Measurements from ENCODE around the gene SYNCRIP. TPM values are rescaled to one million over a fixed set of nuclear protein-coding genes. Genes with fewer than 3 reads are reported as not detected.
"Not testable (repeated sequence)": the region's sequence is repeated elsewhere in the genome, so short reads cannot be mapped to it uniquely, and the experiment has no call there.

SYNCRIP gene
- total RNA-seq, 2 experiments from 2014 or later: 111 to 118 TPM

GRCh38 chr6:85581572-85581971 lies 61.1 kb downstream of the SYNCRIP start:
- Mint-ChIP-seq H3K4me3 (no peak overlapping the region), H3K9me3 (peaks cover 32% of the 10 kb centered on the region), H3K36me3 (ENCODE audit: low read depth) (peaks cover 48% of the 10 kb centered on the region), H3K27ac (no peak overlapping the region), H3K27me3 (no peaks in the 10 kb centered on the region), H3K4me1 (peaks cover 6% of the 10 kb centered on the region)
- ChIA-PET CTCF (interaction anchor here (1.4 kb wide), 1 partner anchor 9 kb away, joined by 3 read pairs; no protein-coding TSS in a partner anchor), POLR2A (no interaction called here)
- DNase-seq: no peak

GRCh38 chr6:85580878-85581267 lies 61.8 kb downstream of the SYNCRIP start:
- Mint-ChIP-seq H3K4me1 (peaks cover 3% of the 10 kb centered on the region), H3K36me3 (ENCODE audit: low read depth) (peaks cover 45% of the 10 kb centered on the region), H3K27me3 (no peaks in the 10 kb centered on the region), H3K4me3 (no peak overlapping the region), H3K9me3 (peaks cover 29% of the 10 kb centered on the region), H3K27ac (no peak overlapping the region)
- CTCF ChIA-PET: interaction anchor here (0.6 to 1.4 kb wide), 2 partner anchors 10 to 16 kb away, joined by 3 read pairs; no protein-coding TSS in a partner anchor
- no peak for DNase-seq
- POLR2A ChIA-PET: no interaction called here

- Mint-ChIP-seq H3K36me3 (ENCODE audit: low read depth) (peaks cover 39% of the 10 kb centered on the region), H3K9me3 (peaks cover 27% of the 10 kb centered on the region), H3K27me3 (no peaks in the 10 kb centered on the region), H3K4me3 (no peak overlapping the region), H3K27ac (no peak overlapping the region), H3K4me1 (peaks cover 2% of the 10 kb centered on the region)
- ChIA-PET CTCF (interaction anchor here (0.6 to 1.4 kb wide), 4 partner anchors 10 to 136 kb away, joined by 3 to 4 read pairs (median 3); no protein-coding TSS in a partner anchor), POLR2A (no interaction called here)
- no peak for DNase-seq
These were observed 62.4 kb downstream of the SYNCRIP start for GRCh38 chr6:85580118-85580877.

- peaks cover 23% of the 10 kb centered on the region for H3K9me3 Mint-ChIP-seq
- DNase-seq: no peak
- H3K4me3 Mint-ChIP-seq: no peak overlapping the region
- peaks cover 2% of the 10 kb centered on the region for H3K4me1 Mint-ChIP-seq
- CTCF ChIA-PET: interaction anchor here (0.6 to 0.9 kb wide), 2 partner anchors 52 to 136 kb away, joined by 3 to 4 read pairs; no protein-coding TSS in a partner anchor
- H3K27ac Mint-ChIP-seq: no peak overlapping the region
- H3K27me3 Mint-ChIP-seq: no peaks in the 10 kb centered on the region
- POLR2A ChIA-PET: no interaction called here
- H3K36me3 Mint-ChIP-seq (ENCODE audit: low read depth): peaks cover 32% of the 10 kb centered on the region
These were observed 63.1 kb downstream of the SYNCRIP start for GRCh38 chr6:85579581-85579980.

- Mint-ChIP-seq H3K27ac (no peak overlapping the region), H3K4me1 (peaks cover 2% of the 10 kb centered on the region), H3K9me3 (peaks cover 6% of the 10 kb centered on the region), H3K27me3 (no peaks in the 10 kb centered on the region), H3K4me3 (no peak overlapping the region), H3K36me3 (ENCODE audit: low read depth) (peaks cover 16% of the 10 kb centered on the region)
- CTCF ChIA-PET: no interaction called here
- DNase-seq: no peak
- POLR2A ChIA-PET: no interaction called here
These were observed 66.2 kb downstream of the SYNCRIP start for GRCh38 chr6:85576476-85576875.

- POLR2A ChIA-PET: no interaction called here
These were observed 67.6 kb downstream of the SYNCRIP start for GRCh38 chr6:85574932-85575598.

GRCh38 chr6:85569323-85569722 lies 73.4 kb downstream of the SYNCRIP start:
- ChIA-PET CTCF (interaction anchor here (0.9 kb wide), 1 partner anchor 33 kb away, joined by 3 read pairs; no protein-coding TSS in a partner anchor), POLR2A (no interaction called here)
- peaks cover 39% of the 10 kb centered on the region for H3K36me3 Mint-ChIP-seq (ENCODE audit: low read depth)
- H3K27me3 Mint-ChIP-seq: no peaks in the 10 kb centered on the region
- no peak overlapping the region for H3K4me3 Mint-ChIP-seq
- H3K4me1 Mint-ChIP-seq: peaks cover 7% of the 10 kb centered on the region
- H3K27ac Mint-ChIP-seq: no peak overlapping the region
- no peak for DNase-seq
- peaks cover under 1% of the 10 kb centered on the region for H3K9me3 Mint-ChIP-seq

More at GRCh38 chr6:85574932-85575598, 67.6 kb downstream of the SYNCRIP start:
- Mint-ChIP-seq H3K4me3 (no peak overlapping the region), H3K9me3 (no peaks in the 10 kb centered on the region), H3K4me1 (no peaks in the 10 kb centered on the region), H3K27me3 (no peaks in the 10 kb centered on the region), H3K36me3 (ENCODE audit: low read depth) (peaks cover 17% of the 10 kb centered on the region), H3K27ac (no peak overlapping the region)
- CTCF ChIA-PET: no interaction called here
- DNase-seq: no peak

GRCh38 chr6:85568411-85568810 lies 74.3 kb downstream of the SYNCRIP start:
- Mint-ChIP-seq H3K9me3 (peaks cover 2% of the 10 kb centered on the region), H3K4me1 (peaks cover 8% of the 10 kb centered on the region), H3K36me3 (ENCODE audit: low read depth) (peaks cover 45% of the 10 kb centered on the region), H3K27me3 (no peaks in the 10 kb centered on the region), H3K4me3 (no peak overlapping the region), H3K27ac (no peak overlapping the region)
- no peak for DNase-seq
- ChIA-PET CTCF (no interaction called here), POLR2A (no interaction called here)

- Mint-ChIP-seq H3K4me1 (peaks cover 8% of the 10 kb centered on the region), H3K36me3 (ENCODE audit: low read depth) (peaks cover 28% of the 10 kb centered on the region), H3K4me3 (no peak overlapping the region), H3K27ac (no peak overlapping the region), H3K27me3 (no peaks in the 10 kb centered on the region), H3K9me3 (peaks cover 2% of the 10 kb centered on the region)
- POLR2A ChIA-PET: no interaction called here
- CTCF ChIA-PET: interaction anchor here (0.6 to 0.7 kb wide), 2 partner anchors 871 to 1210 kb away, joined by 3 read pairs; no protein-coding TSS in a partner anchor
- no peak for DNase-seq
These were observed 77.0 kb downstream of the SYNCRIP start for GRCh38 chr6:85565736-85566135.

- not testable (repeated sequence) for H3K4me1 Mint-ChIP-seq
- peaks cover 26% of the 10 kb centered on the region for H3K36me3 Mint-ChIP-seq (ENCODE audit: low read depth)
- CTCF ChIA-PET: interaction anchor here (0.7 kb wide), 2 partner anchors 17 to 1016 kb away, joined by 3 read pairs; no protein-coding TSS in a partner anchor
These were observed 78.5 kb downstream of the SYNCRIP start for GRCh38 chr6:85564223-85564622.

More at GRCh38 chr6:85564223-85564622, 78.5 kb downstream of the SYNCRIP start:
- H3K27ac Mint-ChIP-seq, H3K9me3 Mint-ChIP-seq, DNase-seq, H3K4me3 Mint-ChIP-seq, POLR2A ChIA-PET, H3K27me3 Mint-ChIP-seq: not testable (repeated sequence)

Other genes with a start within 250 kb of the SYNCRIP start
- gene NT5E, start 192.8 kb downstream of the SYNCRIP start, total RNA-seq: 1 to 10 TPM; 6.1 to 7.2 TPM
- 10 to 100 TPM; 29.1 to 49.0 TPM for gene SNX14, start 49.0 kb downstream of the SYNCRIP start, total RNA-seq

Data from activated CD4-positive, alpha-beta T cell treated with anti-CD3 and anti-CD28 coated beads, Interleukin-2, amount 10 ng/mL, durations not matched to agents 7 days and 5 days (primary cell).